K562 treated with DMSO at 1 percent for 4 hours (cell line): ENCODE results near the gene ADRA2B. TPM values are rescaled to one million over a fixed set of nuclear protein-coding genes. Genes with fewer than 3 reads are reported as not detected.

Experiments
- total RNA-seq: library from RNA; unstranded; fragments of 300-600 nt; gene quantifications from 2 replicates; pipeline ENCODE4 v1.2.3, GENCODE V29; 2022; ENCODE audit not compliant: insufficient read depth

The ADRA2B gene
- total RNA-seq = not detected in 2 replicates

DNA sequence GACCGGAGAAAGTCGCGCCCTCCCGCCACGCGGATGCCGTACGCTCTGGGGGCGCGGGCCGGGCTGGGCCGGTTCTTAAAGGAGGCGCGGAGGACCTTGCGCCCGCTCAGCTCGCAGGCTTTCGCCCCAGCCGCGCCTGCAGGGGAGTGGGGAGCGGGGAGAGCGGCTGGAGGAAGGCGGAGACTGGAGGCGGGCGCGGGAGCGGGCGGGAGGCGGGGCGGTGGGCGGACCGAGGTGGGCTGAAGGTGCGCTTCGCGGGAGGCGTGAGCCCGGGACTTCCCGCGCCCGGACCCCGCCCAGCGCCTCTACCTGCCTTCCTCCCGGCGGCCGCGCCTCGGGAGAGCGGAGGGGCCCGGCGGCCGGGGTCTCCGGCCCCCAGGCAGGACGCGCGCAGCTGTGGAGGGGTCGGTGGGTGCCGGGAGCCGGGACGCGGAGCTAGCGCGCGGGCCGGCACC lies at the start of gene ADRA2B:
Gene ADRA2B, minus strand, starts transcription at position 148 of the 455 bp plus-strand sequence. CDS start 422 bp downstream, outside the sequence.

DNA sequence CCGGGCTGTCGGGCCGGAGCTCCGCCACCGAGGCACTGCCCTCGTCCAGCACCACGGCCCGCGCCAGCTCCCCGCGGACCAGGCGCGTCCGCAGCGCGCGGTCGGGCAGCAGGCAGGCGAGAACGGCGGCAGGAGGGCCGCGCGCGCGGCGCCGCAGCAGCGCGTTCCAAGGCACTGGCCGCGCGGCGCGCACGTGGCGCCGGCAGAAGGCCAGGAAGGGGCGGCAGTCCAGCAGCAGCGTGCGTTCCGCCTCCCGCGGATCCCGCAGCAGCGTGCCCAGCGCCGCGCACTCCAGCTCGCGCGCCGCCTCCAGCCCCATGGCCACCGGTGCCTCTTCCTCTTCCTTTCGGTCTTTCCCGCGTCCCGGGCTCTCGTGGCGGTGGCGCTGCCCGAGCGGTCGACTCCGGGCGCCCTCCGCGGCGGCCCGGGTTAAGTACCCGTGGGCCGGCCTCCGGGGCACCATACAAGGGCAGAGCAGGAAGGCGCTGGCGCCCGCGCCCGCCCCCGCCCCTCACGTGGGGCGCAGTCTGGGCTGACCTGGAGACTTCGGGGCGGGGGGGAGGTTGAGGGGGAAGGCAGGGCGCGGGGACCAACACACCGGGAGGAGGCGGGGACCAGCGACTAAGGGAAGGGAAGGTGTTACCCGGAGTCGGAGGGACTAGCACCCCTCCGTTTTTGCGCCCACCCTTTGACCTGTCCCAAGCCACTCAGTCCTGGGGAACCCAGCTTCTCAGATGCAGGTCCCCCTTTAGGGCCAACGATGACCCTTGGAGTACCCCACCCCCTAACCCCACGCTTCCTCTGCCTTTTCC lies 28.9 kb upstream of the ADRA2B start, which contains the start of gene DUSP2:
Gene DUSP2, minus strand, starts transcription at position 405 of the 812 bp plus-strand sequence. Its CDS starts 86 bp downstream, at position 319.

DNA sequence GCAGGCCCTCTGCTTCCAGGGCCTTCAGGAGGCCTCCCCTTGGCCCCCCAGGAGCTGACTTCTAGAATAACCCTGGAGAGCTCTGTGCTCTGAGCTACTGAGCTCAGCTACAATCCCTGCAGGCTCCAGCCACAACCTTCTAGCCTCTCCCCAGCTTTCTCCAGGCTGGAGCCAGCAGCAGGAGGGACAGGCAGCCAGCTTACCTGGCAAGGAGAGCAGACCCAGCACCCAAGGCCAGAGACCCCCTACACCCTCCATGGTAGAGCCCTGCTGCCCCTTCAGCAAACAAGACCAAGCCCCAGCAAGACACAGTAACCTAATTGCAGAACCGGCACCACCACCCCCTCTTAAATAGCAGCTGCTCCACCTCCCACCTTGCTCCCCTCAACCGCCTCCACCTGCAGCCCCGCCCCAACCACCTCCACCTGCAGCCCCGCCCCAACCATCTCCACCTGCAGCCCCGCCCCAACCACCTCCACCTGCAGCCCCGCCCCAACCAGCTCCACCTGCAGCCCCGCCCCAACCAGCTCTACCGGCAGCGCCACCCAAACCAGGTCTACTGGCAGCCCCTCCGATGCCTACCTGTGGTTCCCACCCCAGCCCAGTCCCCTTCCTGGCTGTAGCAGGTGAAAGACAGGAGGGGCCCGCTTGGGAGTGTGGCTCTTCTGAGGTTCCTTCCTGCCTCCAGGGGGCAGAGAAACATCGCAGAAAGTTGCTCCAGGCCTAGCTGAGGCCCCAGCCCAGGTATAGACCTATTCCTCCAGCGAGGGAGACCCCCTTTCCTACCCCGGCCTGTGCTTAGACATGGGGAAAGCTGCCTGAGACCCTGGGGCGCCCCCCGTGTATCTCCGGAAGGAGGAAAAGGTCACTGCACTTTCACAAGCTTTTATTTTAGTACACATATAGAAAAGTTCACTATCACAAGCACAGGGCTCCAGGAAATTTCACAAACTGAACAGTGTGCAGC lies 22.1 kb upstream of the ADRA2B start, which contains the start of gene ASTL:
Gene ASTL, minus strand, starts transcription at position 324 of the 967 bp plus-strand sequence. Its CDS starts 66 bp downstream, at position 258.

Other genes starting within 250 kb of the ADRA2B start
- gene ANKRD36C, start 124.7 kb downstream of the ADRA2B start, total RNA-seq = 3.1 and 4.3 TPM in 2 replicates
- 0.93 and 1.2 TPM in 2 replicates for gene GPAT2, start 81.7 kb downstream of the ADRA2B start, total RNA-seq
- gene ASTL, start 21.9 kb upstream of the ADRA2B start, total RNA-seq = not detected in 2 replicates
- not detected in 2 replicates for gene DUSP2, start 28.9 kb upstream of the ADRA2B start, total RNA-seq
- 90.7 and 105 TPM in 2 replicates for gene STARD7, start 92.3 kb upstream of the ADRA2B start, total RNA-seq
- gene TMEM127, start 149.4 kb upstream of the ADRA2B start, total RNA-seq = 11.5 and 18.1 TPM in 2 replicates
- gene CIAO1, start 149.7 kb upstream of the ADRA2B start, total RNA-seq = 76.4 and 89.2 TPM in 2 replicates
- gene SNRNP200, start 189.0 kb upstream of the ADRA2B start, total RNA-seq = 160 and 207 TPM in 2 replicates
- 1.6 and 1.7 TPM in 2 replicates for gene ITPRIPL1, start 208.7 kb upstream of the ADRA2B start, total RNA-seq
- 37.1 and 45.6 TPM in 2 replicates for gene NCAPH, start 219.2 kb upstream of the ADRA2B start, total RNA-seq